A673 (cell line): ENCODE results near the gene ARID5B. TPM values are rescaled to one million over a fixed set of nuclear protein-coding genes. Genes with fewer than 3 reads are reported as not detected.

Experiments used
- BruUV-seq: library from RNA; stranded (reverse); fragments of 400-500 nt; replicated peaks from 2 replicates; lab custom pipeline; 2021; lab: Mats Ljungman, UMichigan
- CTCF ChIA-PET: fragments of 300-600 bp; sonication (Branson Sonifier 250); formaldehyde crosslinking; loops from one replicate; lab custom pipeline; 2022; ENCODE audit warnings: antibody characterized with exemption; lab: Charles Lee
- POLR2A ChIA-PET: fragments of 300-600 bp; sonication (Branson Sonifier 250); formaldehyde crosslinking; loops from one replicate; lab custom pipeline; 2022; ENCODE audit warnings: antibody characterized with exemption; ENCODE audit not compliant: low non-redundant PET; lab: Charles Lee
- DNase-seq: peaks from one replicate; pipeline ENCODE4 v3.0.0-alpha.2; 2015; ENCODE audit warnings: low spot score
- H3K27ac ChIP-seq: fragments of 200-600 bp; sonication (generic); 2 replicates; pipeline ENCODE4 v1.5.1; 2016; ENCODE audit warnings: mixed run types, low read depth, mild to moderate bottlenecking, mixed read lengths, antibody characterized with exemption, low read length; ENCODE audit not compliant: poor library complexity, severe bottlenecking
- H3K27me3 ChIP-seq: fragments of 200-600 bp; sonication (generic); replicated peaks from 2 replicates; pipeline ENCODE4 v1.6.1; 2017; ENCODE audit warnings: mixed run types, low read depth, mild to moderate bottlenecking, mixed read lengths, antibody characterized with exemption, low read length; ENCODE audit not compliant: insufficient read depth, poor library complexity
- H3K36me3 ChIP-seq: fragments of 200-600 bp; sonication (generic); 2 replicates; pipeline ENCODE4 v1.6.1; 2016; ENCODE audit warnings: mixed run types, mild to moderate bottlenecking, mixed read lengths, antibody characterized with exemption, low read length; ENCODE audit not compliant: insufficient read depth, poor library complexity, severe bottlenecking
- H3K4me1 ChIP-seq: fragments of 200-600 bp; sonication (generic); 2 replicates; pipeline ENCODE4 v1.6.1; 2017; ENCODE audit warnings: mixed run types, mild to moderate bottlenecking, mixed read lengths, antibody characterized with exemption, low read length; ENCODE audit not compliant: insufficient read depth, poor library complexity, severe bottlenecking
- H3K4me3 ChIP-seq: fragments of 200-600 bp; sonication (generic); 2 replicates; pipeline ENCODE4 v1.5.1; 2016; ENCODE audit warnings: low read depth, mixed run types, mild to moderate bottlenecking, mixed read lengths, low read length; ENCODE audit not compliant: poor library complexity, severe bottlenecking
- H3K9me3 ChIP-seq: fragments of 200-600 bp; sonication (generic); 2 replicates; pipeline ENCODE4 v1.6.1; 2016; ENCODE audit warnings: mixed run types, low read depth, mild to moderate bottlenecking, mixed read lengths, antibody characterized with exemption, low read length; ENCODE audit not compliant: poor library complexity, severe bottlenecking
- EZH2 ChIP-seq: fragments of 200-600 bp; sonication (generic); IDR thresholded peaks from 2 replicates; pipeline ENCODE4 v1.6.1; 2017; ENCODE audit warnings: borderline replicate concordance, low read depth, mild to moderate bottlenecking, mixed read lengths, antibody characterized with exemption, low read length; ENCODE audit not compliant: poor library complexity, severe bottlenecking
- intact Hi-C: fragments of 100-400 bp; cut with micrococcal nuclease; formaldehyde crosslinking; loops from one replicate; pipeline ENCODE4 v1.10.0; 2022; ENCODE audit not compliant: unreplicated experiment
- total RNA-seq: library from RNA; stranded (reverse); gene quantifications from 2 replicates; pipeline ENCODE4 v1.2.3, GENCODE V29; 2021
- TF ChIP-seq, protein P1 (sequence below): fragments of 300-800, 200-600 bp; sonication (generic); conservative IDR thresholded peaks from 2 replicates; pipeline ENCODE4 v1.5.1; 2017; ENCODE audit warnings: low read depth, mild to moderate bottlenecking, antibody characterized with exemption, low read length, moderate library complexity, mixed read lengths

Gene ARID5B
- total RNA-seq, 1 experiment from 2014 or later: 29.0 TPM

DNA sequence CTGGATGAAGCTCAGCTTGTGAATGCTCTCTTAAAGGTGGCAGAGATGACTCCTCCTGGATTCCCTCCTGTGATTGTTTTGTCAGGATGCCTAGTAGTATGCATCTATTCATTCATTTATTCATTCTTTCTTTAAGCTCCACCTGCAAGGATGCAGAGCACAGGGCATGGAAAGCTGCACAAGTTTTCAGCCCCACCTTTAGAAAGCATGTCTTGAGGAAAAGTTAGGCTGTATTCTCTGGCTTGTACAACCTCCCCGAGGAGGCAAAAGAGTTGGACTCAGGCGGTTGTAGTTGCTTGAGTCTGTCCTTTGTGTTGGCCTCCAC, 22.4 kb downstream of the ARID5B start:
- Histone ChIP-seq H3K9me3 (no peaks in the 10 kb centered on the region), H3K27me3 (no peaks in the 10 kb centered on the region), H3K27ac (no peak overlapping the region), H3K4me1 (peaks cover 23% of the 10 kb centered on the region), H3K4me3 (no peak overlapping the region), H3K36me3 (no peaks in the 10 kb centered on the region)
- no TSS peak for BruUV-seq
- ChIA-PET POLR2A (no interaction called here), CTCF (no interaction called here)
- TF ChIP-seq, protein P1, sequence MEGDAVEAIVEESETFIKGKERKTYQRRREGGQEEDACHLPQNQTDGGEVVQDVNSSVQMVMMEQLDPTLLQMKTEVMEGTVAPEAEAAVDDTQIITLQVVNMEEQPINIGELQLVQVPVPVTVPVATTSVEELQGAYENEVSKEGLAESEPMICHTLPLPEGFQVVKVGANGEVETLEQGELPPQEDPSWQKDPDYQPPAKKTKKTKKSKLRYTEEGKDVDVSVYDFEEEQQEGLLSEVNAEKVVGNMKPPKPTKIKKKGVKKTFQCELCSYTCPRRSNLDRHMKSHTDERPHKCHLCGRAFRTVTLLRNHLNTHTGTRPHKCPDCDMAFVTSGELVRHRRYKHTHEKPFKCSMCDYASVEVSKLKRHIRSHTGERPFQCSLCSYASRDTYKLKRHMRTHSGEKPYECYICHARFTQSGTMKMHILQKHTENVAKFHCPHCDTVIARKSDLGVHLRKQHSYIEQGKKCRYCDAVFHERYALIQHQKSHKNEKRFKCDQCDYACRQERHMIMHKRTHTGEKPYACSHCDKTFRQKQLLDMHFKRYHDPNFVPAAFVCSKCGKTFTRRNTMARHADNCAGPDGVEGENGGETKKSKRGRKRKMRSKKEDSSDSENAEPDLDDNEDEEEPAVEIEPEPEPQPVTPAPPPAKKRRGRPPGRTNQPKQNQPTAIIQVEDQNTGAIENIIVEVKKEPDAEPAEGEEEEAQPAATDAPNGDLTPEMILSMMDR: no peak
- intact Hi-C loops: no loop called here
- DNase-seq: no peak

- H3K9me3 ChIP-seq: peaks cover 17% of the 10 kb centered on the region
- TF ChIP-seq, protein P1: no peak
- no peak for TF ChIP-seq EZH2
- H3K27ac ChIP-seq: no peak overlapping the region
- no peak for DNase-seq
- H3K4me1 ChIP-seq: peaks cover 3% of the 10 kb centered on the region
- CTCF ChIA-PET: no interaction called here
- no TSS peak for BruUV-seq
- POLR2A ChIA-PET: interaction anchor here (0.7 kb wide), 1 partner anchor 1231 kb away, joined by 3 read pairs; no protein-coding TSS in a partner anchor
- no peak overlapping the region for H3K4me3 ChIP-seq
- peaks cover 3% of the 10 kb centered on the region for H3K36me3 ChIP-seq
- no peaks in the 10 kb centered on the region for H3K27me3 ChIP-seq
- intact Hi-C loops: no loop called here
These were observed 28.1 kb downstream of the ARID5B start for GRCh38 chr10:61929555-61929954.

- no TSS peak for BruUV-seq
- POLR2A ChIA-PET: no interaction called here
- Histone ChIP-seq H3K4me3 (no peak overlapping the region), H3K9me3 (peaks cover 17% of the 10 kb centered on the region), H3K4me1 (peaks cover under 1% of the 10 kb centered on the region), H3K36me3 (peaks cover 3% of the 10 kb centered on the region), H3K27ac (no peak overlapping the region), H3K27me3 (no peaks in the 10 kb centered on the region)
- no peak for TF ChIP-seq EZH2
- TF ChIP-seq, protein P1: no peak
- CTCF ChIA-PET: no interaction called here
- intact Hi-C loops: no loop called here
- no peak for DNase-seq
These were observed 30.3 kb downstream of the ARID5B start for GRCh38 chr10:61931620-61932332.
